GM19455 (cell line): ENCODE results near the gene LRRC4C.
A peak's percentile ranks its signal among the peaks of the same experiment; 100 is the strongest.

Experiments
- ATAC-seq: cut with Tn5 transposase; IDR thresholded peaks from one replicate; pipeline ENCODE4 v1.9.1; 2021; ENCODE audit not compliant: unreplicated experiment

The LRRC4C gene

GRCh38 chr11:40306938-40307548 lies 1152.4 kb downstream of the LRRC4C start:
- ATAC-seq, result peak; percentile 88

GRCh38 chr11:40302669-40303068 lies 1156.8 kb downstream of the LRRC4C start:
- no peak for ATAC-seq

- ATAC-seq, result no peak
Observed at GRCh38 chr11:40295466-40295865, 1164.0 kb downstream of the LRRC4C start.

- no peak for ATAC-seq
Observed at GRCh38 chr11:40294741-40295140, 1164.7 kb downstream of the LRRC4C start.

GRCh38 chr11:40294349-40294735 lies 1165.1 kb downstream of the LRRC4C start:
- no peak for ATAC-seq

DNA sequence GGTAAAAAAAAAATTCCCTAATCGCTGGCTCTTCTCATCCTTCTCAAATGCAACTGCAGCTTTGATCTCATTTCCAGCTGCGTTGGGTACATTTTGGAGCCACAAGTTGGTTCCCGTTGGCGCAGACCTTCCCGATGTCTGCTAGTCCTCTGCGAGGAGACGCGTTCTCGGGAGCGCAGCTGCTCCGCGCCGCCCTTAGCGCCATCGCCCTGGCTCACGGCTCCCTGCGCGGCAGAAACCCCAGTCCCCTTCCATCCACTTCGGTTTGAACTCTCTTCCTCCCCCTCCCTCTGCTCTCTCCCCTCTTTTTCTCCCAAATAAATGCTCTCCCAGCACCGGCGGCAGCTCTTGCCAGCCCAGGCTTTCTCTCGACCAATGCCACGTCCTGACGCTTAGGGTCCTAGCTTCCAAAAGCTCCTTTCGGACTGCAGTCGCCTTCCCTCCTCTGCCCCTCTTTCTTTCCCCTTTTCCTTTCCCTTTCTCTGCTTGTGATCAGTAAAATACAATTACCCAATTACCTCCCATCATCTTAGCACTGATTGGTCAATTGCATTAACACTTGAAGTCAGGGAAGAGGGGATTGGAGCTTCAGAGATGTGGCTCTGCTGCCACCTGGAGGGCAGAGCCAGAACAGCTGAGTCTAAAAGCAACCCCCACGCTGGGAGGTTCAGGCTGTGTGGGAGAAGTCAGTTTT lies 1165.7 kb downstream of the LRRC4C start:
- ATAC-seq, result peak; percentile 97

- no peak for ATAC-seq
Observed at GRCh38 chr11:40292721-40293508, 1166.5 kb downstream of the LRRC4C start.

DNA sequence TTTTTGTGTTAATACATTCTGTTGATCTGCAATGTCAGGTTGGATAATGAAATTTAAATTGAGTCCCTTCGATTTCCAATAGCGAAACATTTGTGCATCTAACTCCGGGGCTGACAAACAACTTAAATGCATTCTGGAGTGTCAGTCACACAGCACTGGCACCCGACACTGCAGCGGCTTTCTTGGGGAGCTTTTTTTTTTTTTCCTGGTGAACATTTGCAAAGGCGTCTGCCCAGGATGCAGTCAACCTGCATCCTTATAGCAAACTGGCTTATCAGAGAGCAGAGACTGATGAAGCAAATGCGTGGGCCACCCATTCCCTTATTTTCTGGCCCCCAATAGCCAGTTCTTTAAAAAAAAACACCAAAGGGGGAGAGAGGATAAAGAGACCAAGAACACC lies 1167.7 kb downstream of the LRRC4C start:
- no peak for ATAC-seq

DNA sequence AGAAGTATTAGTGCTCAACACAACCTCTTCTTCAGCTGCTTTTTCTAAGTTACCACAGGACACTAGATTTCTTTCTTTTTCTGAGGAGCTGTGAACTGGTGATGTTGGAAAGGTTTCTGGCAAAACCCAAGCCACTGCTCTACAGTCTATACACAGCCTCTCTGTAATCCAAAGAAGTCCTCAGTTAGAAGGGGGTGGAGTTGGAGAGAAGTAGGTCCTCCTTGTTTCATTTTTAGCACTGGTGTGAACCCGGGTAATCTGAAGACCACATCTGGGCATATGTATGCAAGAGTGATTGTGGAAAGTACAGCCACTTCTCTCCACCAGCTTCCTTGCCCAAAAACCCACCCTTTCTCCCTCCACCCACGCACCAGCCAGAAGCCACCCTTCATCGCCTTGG lies 1168.1 kb downstream of the LRRC4C start:
- ATAC-seq, result no peak

GRCh38 chr11:40290171-40290631 lies 1169.3 kb downstream of the LRRC4C start:
- no peak for ATAC-seq

DNA sequence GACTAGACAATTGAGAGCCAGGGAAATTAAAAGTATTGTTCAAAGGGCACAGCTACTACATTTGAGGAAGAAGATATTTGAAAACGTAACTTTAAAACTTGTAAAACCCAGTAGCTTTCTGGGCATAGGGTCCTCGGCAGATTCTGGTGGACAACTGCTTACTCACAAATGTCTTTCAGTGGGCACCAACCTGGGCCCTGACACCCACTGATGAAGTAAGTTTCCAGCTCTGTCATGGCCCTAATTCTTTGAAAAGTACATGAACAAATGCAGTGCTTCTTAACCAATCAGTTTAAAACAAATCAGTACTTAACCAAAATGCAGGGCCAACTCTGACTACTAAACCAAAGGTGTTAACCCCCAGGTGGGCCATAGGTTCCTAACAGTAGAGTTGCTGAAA lies 1170.1 kb downstream of the LRRC4C start:
- no peak for ATAC-seq

- ATAC-seq, result no peak
Observed at GRCh38 chr11:40287916-40288803, 1171.3 kb downstream of the LRRC4C start.

DNA sequence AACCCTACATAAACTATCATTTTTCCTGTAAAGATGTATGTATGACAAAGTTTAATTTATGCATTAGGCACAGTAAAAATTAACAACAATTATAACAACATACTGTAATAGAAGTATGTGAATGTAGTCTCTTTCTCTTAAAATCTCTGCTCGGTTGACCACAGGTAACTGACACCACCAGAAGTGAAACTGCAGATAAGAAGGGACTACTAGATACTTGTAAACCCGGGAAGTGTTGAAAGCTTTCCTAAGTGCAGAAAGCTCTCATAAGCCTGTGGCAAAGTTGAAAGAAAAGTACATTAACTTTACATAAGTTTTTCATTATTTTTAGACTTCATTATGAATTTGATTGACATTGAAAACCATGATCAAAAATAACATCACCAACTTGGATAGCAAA lies 1173.3 kb downstream of the LRRC4C start:
- ATAC-seq, result no peak

GRCh38 chr11:40285558-40285957 lies 1173.9 kb downstream of the LRRC4C start:
- no peak for ATAC-seq

DNA sequence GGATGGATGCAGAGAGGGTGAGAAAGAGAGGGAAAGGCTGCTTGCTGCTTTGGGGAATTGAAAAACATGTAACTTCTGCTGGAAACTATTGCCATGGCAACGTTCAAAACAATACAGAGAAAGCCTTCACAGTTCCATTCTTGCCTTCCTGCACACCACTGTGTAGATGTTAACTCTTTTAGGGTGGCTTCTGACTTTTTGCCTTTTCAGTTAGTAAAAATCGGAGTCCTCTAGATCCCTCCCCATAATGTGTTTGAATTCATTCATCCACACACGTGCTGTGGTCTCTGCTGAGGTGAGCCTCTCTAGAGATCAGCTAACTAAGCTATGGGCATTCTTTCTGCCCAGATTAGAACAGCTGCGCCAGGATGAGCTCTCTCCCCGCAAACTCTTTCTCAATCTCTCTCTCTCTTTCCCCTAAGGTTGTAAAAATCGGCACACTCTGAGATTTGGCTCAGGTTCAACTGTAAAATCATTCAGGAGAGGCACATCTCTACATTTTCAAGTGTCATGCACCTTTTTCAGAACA lies 1178.3 kb downstream of the LRRC4C start:
- no peak for ATAC-seq

DNA sequence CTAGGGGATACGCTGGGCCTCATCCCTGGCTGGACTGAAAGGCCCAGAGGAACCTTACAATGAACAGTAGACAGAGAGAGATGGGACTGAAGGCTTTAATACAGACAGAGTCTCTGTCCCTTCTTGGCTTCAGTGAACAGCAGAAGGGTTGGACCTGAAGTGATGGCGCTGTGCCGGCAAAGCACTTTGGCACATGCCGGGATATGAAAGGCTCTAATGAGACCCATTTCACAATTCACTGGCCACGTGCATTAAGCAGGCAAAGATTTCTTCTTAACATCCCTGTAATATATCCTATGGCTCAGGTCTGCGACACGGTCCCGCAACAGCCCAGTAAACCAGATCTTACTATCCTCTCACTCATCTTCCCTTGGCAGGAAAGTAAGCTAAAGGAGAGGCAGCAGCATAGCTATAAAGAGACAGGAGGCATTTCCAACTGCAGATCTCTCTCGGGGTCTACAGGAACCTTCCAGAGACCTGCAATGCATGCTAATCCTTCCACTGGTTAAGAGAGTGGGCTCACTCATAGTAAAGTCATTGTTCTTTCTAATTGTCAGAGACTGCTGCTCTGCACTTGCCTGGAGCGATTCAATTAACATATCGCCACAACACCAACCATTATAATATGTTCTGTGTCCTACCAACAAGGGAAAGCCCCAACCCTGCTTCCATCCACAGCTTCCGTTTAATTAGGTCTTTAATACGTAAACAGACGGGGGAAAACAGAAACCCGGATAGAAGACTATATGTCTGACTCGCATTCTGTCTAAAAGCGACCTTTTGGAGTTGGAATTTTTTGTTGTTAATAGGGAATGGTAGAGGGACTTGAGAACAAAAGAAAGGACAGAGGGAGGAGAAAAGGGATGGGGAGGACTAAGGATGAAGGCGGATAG lies 1179.0 kb downstream of the LRRC4C start:
- no peak for ATAC-seq

DNA sequence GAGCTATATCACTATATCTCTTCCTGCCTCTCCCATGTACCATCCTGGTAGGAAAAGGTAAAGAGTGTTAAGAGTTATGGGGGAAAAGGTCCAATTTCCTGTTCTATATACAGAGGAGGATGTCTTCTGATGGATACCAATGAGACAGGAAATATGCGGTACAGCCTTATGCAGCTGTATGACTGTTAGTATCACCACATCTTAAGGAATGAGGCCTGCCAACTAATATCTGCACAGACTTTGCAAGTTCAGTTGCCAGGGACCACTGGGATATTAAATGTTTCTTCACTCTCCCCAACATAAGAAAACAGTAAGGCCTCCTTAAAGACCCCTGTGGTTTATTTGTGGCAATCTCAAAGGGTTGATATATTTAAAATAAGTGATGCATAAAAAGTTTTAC lies 1182.5 kb downstream of the LRRC4C start:
- no peak for ATAC-seq

DNA sequence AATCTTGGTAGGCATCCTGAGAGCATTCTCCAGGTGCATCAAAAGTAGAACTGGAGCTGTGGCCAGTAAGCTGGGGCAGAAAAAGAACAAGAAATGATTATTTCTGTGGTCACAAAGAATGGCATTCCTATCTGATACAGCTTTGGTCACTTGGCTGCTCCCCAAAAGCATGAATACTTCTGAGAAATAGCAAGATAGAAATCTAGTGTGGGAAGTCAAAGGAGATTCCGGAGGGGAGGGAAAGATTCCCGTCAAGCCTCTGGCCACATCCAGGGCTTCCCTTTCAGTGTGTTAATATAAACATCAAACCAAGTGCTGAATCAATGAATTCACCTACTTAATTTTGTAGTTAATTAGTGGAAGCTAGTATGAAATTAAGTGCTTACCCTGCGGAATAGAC lies 1185.4 kb downstream of the LRRC4C start:
- no peak for ATAC-seq

DNA sequence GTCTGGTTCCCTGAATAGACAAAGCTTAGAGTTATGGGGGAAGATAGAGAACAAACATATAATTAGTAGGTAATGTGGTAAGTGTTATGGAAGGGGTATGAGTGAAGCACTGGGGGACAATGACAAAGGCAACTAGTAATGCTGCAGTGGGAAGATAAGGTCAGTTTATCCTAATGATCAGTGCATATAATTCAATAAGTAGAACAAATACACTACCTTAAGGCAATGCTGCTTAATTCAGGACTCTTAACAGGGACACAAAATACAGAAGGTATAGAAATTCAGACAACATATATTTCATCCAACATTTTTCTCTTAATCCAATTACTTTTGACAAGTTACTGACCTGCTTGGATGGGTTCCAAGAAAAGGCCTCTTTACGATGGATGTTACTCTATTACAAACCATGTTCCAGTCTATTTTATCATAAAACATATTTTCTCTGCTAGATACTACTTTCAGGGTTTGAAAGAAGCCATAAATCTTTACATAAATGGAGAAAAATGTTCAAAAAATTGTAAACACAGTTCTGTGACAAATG lies 1186.2 kb downstream of the LRRC4C start:
- ATAC-seq, result no peak

- ATAC-seq, result no peak
Observed at GRCh38 chr11:40271361-40271760, 1188.1 kb downstream of the LRRC4C start.
